Endothelial cell (in vitro differentiated cells): ENCODE data around the gene ITGB5. TPM values are rescaled to one million over a fixed set of nuclear protein-coding genes. Genes with fewer than 3 reads are reported as not detected.

Experiments used
- DNase-seq: peaks from one replicate; pipeline ENCODE4 v3.0.0; 2021; ENCODE audit warnings: low spot score
- H3K27ac Mint-ChIP-seq: one replicate; pipeline ENCODE4 v1.8.0; 2021; ENCODE audit warnings: mixed read lengths, inconsistent platforms; ENCODE audit not compliant: unreplicated experiment
- H3K27me3 Mint-ChIP-seq: one replicate; pipeline ENCODE4 v1.8.0; 2021; ENCODE audit warnings: mild to moderate bottlenecking, moderate library complexity, mixed read lengths, inconsistent platforms; ENCODE audit not compliant: unreplicated experiment
- H3K36me3 Mint-ChIP-seq: one replicate; pipeline ENCODE4 v1.8.0; 2021; ENCODE audit warnings: mild to moderate bottlenecking, low read depth, mixed read lengths, inconsistent platforms; ENCODE audit not compliant: unreplicated experiment
- H3K4me1 Mint-ChIP-seq: one replicate; pipeline ENCODE4 v1.8.0; 2021; ENCODE audit warnings: mild to moderate bottlenecking, mixed read lengths, inconsistent platforms; ENCODE audit not compliant: unreplicated experiment
- H3K4me3 Mint-ChIP-seq: one replicate; pipeline ENCODE4 v1.8.0; 2021; ENCODE audit warnings: mild to moderate bottlenecking, mixed read lengths, inconsistent platforms; ENCODE audit not compliant: unreplicated experiment
- H3K9me3 Mint-ChIP-seq: one replicate; pipeline ENCODE4 v1.8.0; 2021; ENCODE audit warnings: mixed read lengths, inconsistent platforms; ENCODE audit not compliant: unreplicated experiment
- CTCF ChIP-seq: fragments of 200-600 bp; sonication (generic); IDR thresholded peaks from one replicate; pipeline ENCODE4 v1.5.0; 2021; ENCODE audit warnings: antibody characterized with exemption; ENCODE audit not compliant: unreplicated experiment
- microRNA-seq: library from miRNA; unstranded; fragments of <30 nt; microRNA quantifications from one replicate; pipeline ENCODE4, GENCODE V29; 2020; ENCODE audit not compliant: unreplicated experiment
- total RNA-seq: library from RNA; stranded (reverse); fragmentation: NEBNext Ultra II Directional; extraction: Animal tissue kit (Norgen Biotek cat#: 25700); gene quantifications from one replicate; pipeline ENCODE4 v1.2.1, GENCODE V29; 2021; ENCODE audit not compliant: unreplicated experiment

The ITGB5 gene
- total RNA-seq, 1 donor from 2014 or later, result 55.2 TPM

- Mint-ChIP-seq H3K36me3 (peaks cover 15% of the 10 kb centered on the region), H3K9me3 (no peaks in the 10 kb centered on the region), H3K27me3 (no peaks in the 10 kb centered on the region), H3K4me3 (no peak overlapping the region), H3K4me1 (no peaks in the 10 kb centered on the region), H3K27ac (no peak overlapping the region)
- DNase-seq, result no peak
- no peak for TF ChIP-seq CTCF
Observed at GRCh38 chr3:124722589-124722988, 164.6 kb downstream of the ITGB5 start.

GRCh38 chr3:124714223-124714853 lies 172.8 kb downstream of the ITGB5 start:
- no peak for DNase-seq
- no peak overlapping the region for H3K4me3 Mint-ChIP-seq
- no peak for TF ChIP-seq CTCF
- peaks cover 1% of the 10 kb centered on the region for H3K27me3 Mint-ChIP-seq
- H3K27ac Mint-ChIP-seq, result no peak overlapping the region
- H3K36me3 Mint-ChIP-seq, result peaks cover 30% of the 10 kb centered on the region
- H3K4me1 Mint-ChIP-seq, result no peaks in the 10 kb centered on the region
- no peaks in the 10 kb centered on the region for H3K9me3 Mint-ChIP-seq

Small RNA genes lying within 50 kb of the gene (microRNA-seq; reads per million reads assigned to microRNA genes)
- gene MIR544B, result not detected

Other genes starting within 250 kb of the ITGB5 start
- gene UMPS, start 156.9 kb downstream of the ITGB5 start, total RNA-seq, result 27.1 TPM
- not detected for gene MUC13, start 47.4 kb upstream of the ITGB5 start, total RNA-seq
- gene HEG1, start 168.6 kb upstream of the ITGB5 start, total RNA-seq, result 17.1 TPM